H1 (cell line): ENCODE measurements around the gene R3HDM2.

Experiments
- POLR2AphosphoS5 ChIP-seq: IDR thresholded peaks from 2 replicates; pipeline ENCODE4 v1.6.1; 2011; ENCODE audit warnings: low read depth, low read length
- TBP ChIP-seq: IDR thresholded peaks from 2 replicates; pipeline ENCODE4 v1.6.1; 2011; ENCODE audit warnings: low read depth, low read length, improper control_type of control experiment

DNA sequence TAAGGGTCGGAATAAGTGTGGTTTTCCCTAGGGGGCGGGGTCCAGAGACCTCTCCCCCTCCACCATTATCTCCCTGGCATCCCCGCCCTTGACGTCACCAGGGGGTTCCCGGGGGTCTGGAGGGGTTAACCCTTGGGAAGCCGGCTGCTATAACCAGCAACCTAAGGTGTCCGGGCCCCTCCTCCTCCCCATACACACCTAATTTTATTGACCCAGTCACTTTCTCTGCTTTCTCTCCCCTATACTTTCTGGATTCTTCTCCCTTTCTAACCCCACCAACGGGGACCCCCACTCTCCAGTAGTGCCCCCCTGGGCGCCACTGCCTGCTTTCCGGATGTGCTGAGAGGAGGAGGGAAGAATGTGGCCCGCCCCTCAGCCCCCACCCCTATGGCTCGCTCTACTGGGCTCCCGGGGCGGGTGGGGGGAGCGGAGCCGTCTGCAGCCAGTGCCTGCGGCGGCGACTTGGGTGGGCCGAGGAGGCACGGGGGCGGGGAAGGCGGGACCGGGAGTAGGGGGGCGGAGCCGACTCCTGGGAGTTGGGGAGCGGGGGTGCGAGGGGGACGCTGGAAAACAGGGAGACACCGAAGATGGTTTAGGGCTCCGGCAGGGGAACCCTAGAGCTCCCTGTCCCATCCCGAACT, 30.6 kb upstream of the R3HDM2 start:
- TF ChIP-seq TBP (no peak; the same call in 1 of the 2 replicates), POLR2AphosphoS5 (no peak)
